Measurements from ENCODE around the gene DYNC2H1. TPM values are rescaled to one million over a fixed set of nuclear protein-coding genes. Genes with fewer than 3 reads are reported as not detected.

The DYNC2H1 gene
- total RNA-seq, 4 donors from 2014 or later = 37.8 to 43.1 (median 38.8) TPM

- no peaks in the 10 kb centered on the region for H3K27me3 ChIP-seq
- TF ChIP-seq EP300 (IDR thresholded peaks at IDR 0.05) (no peak), POLR2A (IDR thresholded peaks at IDR 0.05) (no peak)
- TF ChIP-seq, protein P1, sequence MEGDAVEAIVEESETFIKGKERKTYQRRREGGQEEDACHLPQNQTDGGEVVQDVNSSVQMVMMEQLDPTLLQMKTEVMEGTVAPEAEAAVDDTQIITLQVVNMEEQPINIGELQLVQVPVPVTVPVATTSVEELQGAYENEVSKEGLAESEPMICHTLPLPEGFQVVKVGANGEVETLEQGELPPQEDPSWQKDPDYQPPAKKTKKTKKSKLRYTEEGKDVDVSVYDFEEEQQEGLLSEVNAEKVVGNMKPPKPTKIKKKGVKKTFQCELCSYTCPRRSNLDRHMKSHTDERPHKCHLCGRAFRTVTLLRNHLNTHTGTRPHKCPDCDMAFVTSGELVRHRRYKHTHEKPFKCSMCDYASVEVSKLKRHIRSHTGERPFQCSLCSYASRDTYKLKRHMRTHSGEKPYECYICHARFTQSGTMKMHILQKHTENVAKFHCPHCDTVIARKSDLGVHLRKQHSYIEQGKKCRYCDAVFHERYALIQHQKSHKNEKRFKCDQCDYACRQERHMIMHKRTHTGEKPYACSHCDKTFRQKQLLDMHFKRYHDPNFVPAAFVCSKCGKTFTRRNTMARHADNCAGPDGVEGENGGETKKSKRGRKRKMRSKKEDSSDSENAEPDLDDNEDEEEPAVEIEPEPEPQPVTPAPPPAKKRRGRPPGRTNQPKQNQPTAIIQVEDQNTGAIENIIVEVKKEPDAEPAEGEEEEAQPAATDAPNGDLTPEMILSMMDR (IDR thresholded peaks at IDR 0.05) = no peak
- H3K36me3 ChIP-seq = no peaks in the 10 kb centered on the region
- DNase-seq (ENCODE audit: low spot score in 2 of 2) = no peak
- H3K4me3 ChIP-seq = no peak overlapping the region
- H3K27ac ChIP-seq = no peak overlapping the region
- H3K4me1 ChIP-seq = no peaks in the 10 kb centered on the region
- H3K9me3 ChIP-seq = peaks cover 0 to 10% (median 0%) of the 10 kb centered on the region in 4 donors
- 78 to 82% methylated on average over 3 of the region's 3 CpGs for WGBS, 2 donors
Measured at GRCh38 chr11:103520792-103521191, 411.6 kb downstream of the DYNC2H1 start.

DNA sequence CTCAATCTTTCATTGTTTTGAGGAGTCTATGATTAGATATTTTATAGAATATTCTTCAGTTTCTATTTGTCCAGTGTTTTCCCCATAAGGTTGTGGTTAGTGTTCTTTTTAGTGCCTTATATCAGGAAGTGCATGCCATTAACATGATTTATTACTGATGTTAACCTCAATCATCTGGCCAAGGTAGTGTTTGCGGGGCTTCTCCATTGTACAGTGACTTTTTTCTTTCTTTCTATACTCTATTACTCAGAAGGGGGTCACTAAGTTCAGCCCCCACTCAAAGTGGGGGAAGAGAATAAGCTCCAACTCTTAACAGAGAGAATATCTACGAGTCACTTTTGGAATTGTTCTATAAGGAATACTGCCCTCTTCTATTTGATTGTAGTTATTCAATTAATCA lies 415.8 kb downstream of the DYNC2H1 start:
- 22 to 26% methylated on average over 2 of the region's 2 CpGs for WGBS, 2 donors
- Histone ChIP-seq H3K27ac (no peak overlapping the region), H3K27me3 (no peaks in the 10 kb centered on the region), H3K9me3 (no peaks in the 10 kb centered on the region), H3K36me3 (no peaks in the 10 kb centered on the region), H3K4me3 (no peak overlapping the region), H3K4me1 (no peaks in the 10 kb centered on the region)
- TF ChIP-seq EP300 (IDR thresholded peaks at IDR 0.05) (no peak), POLR2A (IDR thresholded peaks at IDR 0.05) (no peak)
- TF ChIP-seq, protein P1 (IDR thresholded peaks at IDR 0.05) = no peak
- DNase-seq (ENCODE audit: low spot score in 2 of 2) = no peak

DNA sequence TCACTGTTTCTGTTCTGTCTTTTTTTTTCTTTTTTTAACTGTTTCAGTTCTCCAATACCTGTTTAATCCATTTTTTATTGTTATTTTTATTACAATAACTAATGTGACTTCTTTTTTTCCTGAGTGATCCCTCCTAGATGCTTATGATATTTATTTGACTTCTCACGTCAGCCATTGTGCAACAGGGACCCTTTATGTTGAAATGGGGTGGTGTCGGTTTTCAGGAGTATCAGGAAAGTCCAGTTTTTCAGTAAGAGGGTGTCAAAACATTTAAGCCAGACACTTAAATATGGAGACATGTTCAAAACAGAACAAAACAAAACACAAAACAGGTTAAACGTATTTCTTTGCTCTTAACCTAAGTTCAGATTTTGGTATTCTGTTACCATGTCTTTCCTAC lies 418.8 kb downstream of the DYNC2H1 start:
- DNase-seq (ENCODE audit: low spot score in 2 of 2) = no peak
- Histone ChIP-seq H3K9me3 (no peaks in the 10 kb centered on the region), H3K27me3 (no peaks in the 10 kb centered on the region), H3K27ac (no peak overlapping the region), H3K36me3 (no peaks in the 10 kb centered on the region), H3K4me3 (no peak overlapping the region), H3K4me1 (no peaks in the 10 kb centered on the region)
- TF ChIP-seq POLR2A (IDR thresholded peaks at IDR 0.05) = no peak
- TF ChIP-seq, protein P1 (IDR thresholded peaks at IDR 0.05) = no peak
- TF ChIP-seq EP300 (IDR thresholded peaks at IDR 0.05) = no peak
- 50 to 52% methylated on average over 3 of the region's 3 CpGs for WGBS, 2 donors

DNA sequence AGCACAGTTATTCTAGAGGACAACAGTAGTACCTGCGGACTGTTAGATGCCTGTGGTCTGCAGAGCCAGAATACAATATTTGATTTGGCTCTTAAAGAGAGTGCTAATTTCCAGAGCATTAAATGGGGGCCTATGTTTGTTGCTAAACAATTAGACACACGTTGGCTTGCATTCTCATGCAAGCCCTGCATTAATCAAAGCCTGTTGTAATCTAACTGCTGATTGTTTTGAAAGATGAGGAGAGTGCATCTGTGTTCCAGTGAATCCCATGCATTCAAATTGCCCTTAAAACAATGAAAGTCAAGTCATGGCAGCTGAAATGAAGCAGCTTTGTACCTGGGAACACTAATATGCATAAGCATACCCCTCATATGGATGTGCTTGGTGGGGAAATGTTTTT lies 419.4 kb downstream of the DYNC2H1 start:
- H3K4me3 ChIP-seq = no peak overlapping the region
- no peak for TF ChIP-seq EP300 (IDR thresholded peaks at IDR 0.05)
- no peaks in the 10 kb centered on the region for H3K4me1 ChIP-seq
- no peak for DNase-seq (ENCODE audit: low spot score in 2 of 2)
- H3K27ac ChIP-seq = no peak overlapping the region
- H3K9me3 ChIP-seq = no peaks in the 10 kb centered on the region
- no peaks in the 10 kb centered on the region for H3K27me3 ChIP-seq
- 46 to 48% methylated on average over 2 of the region's 2 CpGs for WGBS, 2 donors
- no peaks in the 10 kb centered on the region for H3K36me3 ChIP-seq

DNA sequence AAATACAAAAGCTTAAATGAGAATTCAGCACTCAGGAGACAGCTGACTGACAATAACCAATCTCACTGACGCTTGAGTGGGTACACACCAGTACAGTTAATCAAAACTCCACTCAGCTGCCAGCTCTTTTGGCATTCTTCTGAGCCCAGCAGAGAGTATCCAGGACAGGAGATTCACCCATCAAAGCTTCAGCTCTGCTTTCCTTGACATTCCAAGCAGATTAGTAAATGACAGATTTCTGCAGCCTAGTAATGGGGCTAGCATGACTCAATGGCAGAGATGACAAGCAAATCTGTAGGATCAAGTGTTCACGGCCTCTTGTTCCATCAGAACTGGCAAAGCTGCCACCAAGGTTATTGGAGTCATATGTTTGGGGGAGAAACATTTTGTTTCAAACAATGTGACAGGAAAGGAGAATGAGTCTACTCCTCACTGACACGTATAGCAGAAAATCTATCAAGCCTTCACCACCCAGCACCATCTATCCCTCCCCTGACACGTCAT lies 420.0 kb downstream of the DYNC2H1 start:
- Histone ChIP-seq H3K27me3 (no peaks in the 10 kb centered on the region), H3K4me1 (no peaks in the 10 kb centered on the region), H3K9me3 (no peaks in the 10 kb centered on the region), H3K36me3 (no peaks in the 10 kb centered on the region), H3K27ac (no peak overlapping the region), H3K4me3 (no peak overlapping the region)
- WGBS, 2 donors = 72 to 73% methylated on average over 4 of the region's 4 CpGs
- DNase-seq (ENCODE audit: low spot score in 2 of 2) = no peak
- TF ChIP-seq EP300 (IDR thresholded peaks at IDR 0.05) = no peak
- TF ChIP-seq, protein P1 (IDR thresholded peaks at IDR 0.05) = no peak
- no peak for TF ChIP-seq POLR2A (IDR thresholded peaks at IDR 0.05)

Small RNAs within 50 kb of the gene (small RNA-seq; reads per million reads assigned to genes)
- not detected for gene AP003461.1

Other genes starting within 250 kb of the DYNC2H1 start
- not detected for gene MMP12, start 234.4 kb upstream of the DYNC2H1 start, total RNA-seq
- gene MMP13, start 153.7 kb upstream of the DYNC2H1 start, total RNA-seq = not detected
- gene DCUN1D5, start 17.3 kb upstream of the DYNC2H1 start, total RNA-seq = 100 to 1,000 TPM in 1 of 4 donors, 10 to 100 TPM in 3; 68.2 to 102 (median 82.9) TPM